ENCODE results near the gene ARHGAP26. TPM values are rescaled to one million over a fixed set of nuclear protein-coding genes. Genes with fewer than 3 reads are reported as not detected.

The ARHGAP26 gene
- total and polyA plus RNA-seq, 2 donors (not counting 3 experiments of a cell fraction or from before 2014, with no cell fraction given): 3.1 to 16.2 TPM

DNA sequence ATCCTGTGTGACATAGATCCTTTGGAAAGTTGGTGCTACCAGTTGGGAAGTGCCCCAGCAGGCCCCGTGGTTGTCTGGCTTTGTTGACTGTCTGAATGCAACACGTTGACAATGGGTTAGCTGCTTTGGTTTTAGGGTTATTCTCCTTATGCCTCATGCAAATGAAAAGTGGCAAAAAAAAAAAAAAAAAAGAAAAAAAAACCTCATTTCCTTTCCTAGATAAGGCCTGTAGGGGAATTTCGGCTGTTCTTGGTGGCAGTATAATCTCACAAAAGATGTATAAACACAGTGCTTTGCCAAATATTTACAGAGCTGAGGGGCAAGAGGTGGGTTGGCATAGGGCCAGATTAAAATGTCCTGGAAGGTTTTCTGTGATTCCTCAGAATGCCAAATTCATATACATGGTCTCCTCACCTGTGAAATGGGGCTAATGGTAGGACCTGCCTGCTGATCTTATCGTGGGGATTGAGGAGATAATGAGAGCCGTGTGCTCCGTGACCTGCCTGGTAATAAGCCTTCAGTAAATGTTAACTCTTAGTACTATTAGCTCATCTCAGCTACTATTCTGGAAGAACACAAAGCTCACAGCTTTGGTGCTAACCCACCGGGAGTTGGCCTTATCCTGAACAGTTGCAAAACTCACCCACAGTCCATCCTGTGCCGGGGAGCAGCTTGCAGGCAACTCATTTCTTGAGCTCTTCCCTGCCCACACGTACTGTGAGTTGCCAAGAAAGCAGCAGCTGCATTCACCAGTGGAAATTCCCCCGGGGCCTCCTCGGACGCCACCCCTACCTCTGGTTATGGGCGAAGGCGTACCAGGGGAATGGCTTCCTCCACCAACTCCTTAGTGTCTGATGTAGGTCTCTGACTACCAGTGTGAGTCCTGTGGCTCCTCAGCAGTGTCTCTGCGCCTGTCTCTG is 413.0 kb downstream of the ARHGAP26 start:
- TF ChIP-seq POLR2A (IDR thresholded peaks at IDR 0.05; ENCODE audit: low read depth, low read length): no peak
- TF ChIP-seq, protein P1, sequence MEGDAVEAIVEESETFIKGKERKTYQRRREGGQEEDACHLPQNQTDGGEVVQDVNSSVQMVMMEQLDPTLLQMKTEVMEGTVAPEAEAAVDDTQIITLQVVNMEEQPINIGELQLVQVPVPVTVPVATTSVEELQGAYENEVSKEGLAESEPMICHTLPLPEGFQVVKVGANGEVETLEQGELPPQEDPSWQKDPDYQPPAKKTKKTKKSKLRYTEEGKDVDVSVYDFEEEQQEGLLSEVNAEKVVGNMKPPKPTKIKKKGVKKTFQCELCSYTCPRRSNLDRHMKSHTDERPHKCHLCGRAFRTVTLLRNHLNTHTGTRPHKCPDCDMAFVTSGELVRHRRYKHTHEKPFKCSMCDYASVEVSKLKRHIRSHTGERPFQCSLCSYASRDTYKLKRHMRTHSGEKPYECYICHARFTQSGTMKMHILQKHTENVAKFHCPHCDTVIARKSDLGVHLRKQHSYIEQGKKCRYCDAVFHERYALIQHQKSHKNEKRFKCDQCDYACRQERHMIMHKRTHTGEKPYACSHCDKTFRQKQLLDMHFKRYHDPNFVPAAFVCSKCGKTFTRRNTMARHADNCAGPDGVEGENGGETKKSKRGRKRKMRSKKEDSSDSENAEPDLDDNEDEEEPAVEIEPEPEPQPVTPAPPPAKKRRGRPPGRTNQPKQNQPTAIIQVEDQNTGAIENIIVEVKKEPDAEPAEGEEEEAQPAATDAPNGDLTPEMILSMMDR (IDR thresholded peaks at IDR 0.05; ENCODE audit: extremely low read depth in 1 of 2, insufficient read depth in 1 of 2, low read depth in 1 of 2, low read length in 2 of 2): no peak
- no peak for TF ChIP-seq EZH2 (IDR thresholded peaks at IDR 0.05; ENCODE audit: borderline replicate concordance, low read depth, low read length, severe bottlenecking)
- TF ChIP-seq POLR2AphosphoS5 (IDR thresholded peaks at IDR 0.05; ENCODE audit: insufficient read depth, low read depth, low read length): no peak
- no peak for TF ChIP-seq MYC (IDR thresholded peaks at IDR 0.05; ENCODE audit: low read depth, low read length)
- TF ChIP-seq JUN (IDR thresholded peaks at IDR 0.05; ENCODE audit: borderline replicate concordance, insufficient read depth, insufficient read length, low read depth): no peak
- TF ChIP-seq MAX (IDR thresholded peaks at IDR 0.05; ENCODE audit: insufficient read depth, insufficient read length): no peak
- no peak for TF ChIP-seq GATA2 (IDR thresholded peaks at IDR 0.05; ENCODE audit: insufficient read depth, insufficient read length, low read depth, low read length)
- no peak for TF ChIP-seq FOS (IDR thresholded peaks at IDR 0.05; ENCODE audit: borderline replicate concordance, insufficient read depth, low read length)
- intact Hi-C loops (cut with micrococcal nuclease) (loop anchor here (5.0 kb wide), 1 partner anchor 56 kb away; no protein-coding TSS in a partner anchor), dilution Hi-C loops (cut with MboI; ENCODE audit: extremely low pct_ligation_motif_present, low sequenced_read_pairs) (no loop called here)
- Histone ChIP-seq H3K36me3 (ENCODE audit: control insufficient read depth in 2 of 2, extremely low read depth in 1 of 2, insufficient read depth in 2 of 2, low read length in 2 of 2) (no peaks in the 10 kb centered on the region), H3K9ac (replicated peaks; ENCODE audit: extremely low read depth, insufficient read depth, low read length) (no peak overlapping the region), H3K27ac (ENCODE audit: insufficient read depth, low read depth, low read length) (no peak overlapping the region), H3K9me1 (replicated peaks; ENCODE audit: control insufficient read depth, extremely low read depth, insufficient read depth, low read length) (no peaks in the 10 kb centered on the region), H2AFZ (ENCODE audit: low read depth, low read length) (no peak overlapping the region), H3K9me3 (replicated peaks; ENCODE audit: control insufficient read depth, insufficient read depth, low read length) (no peaks in the 10 kb centered on the region), H3K4me1 (ENCODE audit: control insufficient read depth, extremely low read depth, insufficient read depth, low read length) (peaks cover 7% of the 10 kb centered on the region), H4K20me1 (replicated peaks; ENCODE audit: control insufficient read depth, extremely low read depth, insufficient read depth, low read length) (no peaks in the 10 kb centered on the region), H3K4me2 (ENCODE audit: insufficient read depth, low read length) (no peak overlapping the region), H3K79me2 (ENCODE audit: control insufficient read depth, insufficient read depth, low read length) (no peaks in the 10 kb centered on the region), H3K4me3 (replicated peaks in 1 of 3; ENCODE audit: insufficient read depth in 1 of 3, low read depth in 1 of 3, low read length in 3 of 3) (no peak overlapping the region), H3K27me3 (ENCODE audit: control insufficient read depth in 2 of 2, insufficient read depth in 2 of 2, low read length in 2 of 2) (no peaks in the 10 kb centered on the region)
- FAIRE-seq (peak; percentile 40), DNase-seq (ENCODE audit: low read depth, low spot score) (peak; percentile 70)
- no TSS peak for BruUV-seq (replicated peaks)
- POLR2A ChIA-PET: no interaction called here
- CTCF ChIA-PET: interaction anchor here (1.1 to 1.6 kb wide), 5 partner anchors 8 to 959 kb away, joined by 3 to 4 read pairs (median 3); partner anchors contain the start of gene NR3C1
